Activated CD4-positive, alpha-beta memory T cell treated with anti-CD3 and anti-CD28 coated beads for 36 hours (primary cell): ENCODE data around the gene PLXNA1. TPM values are rescaled to one million over a fixed set of nuclear protein-coding genes. Genes with fewer than 3 reads are reported as not detected.

Experiments
- CTCF ChIA-PET: fragments of 350-600 bp; sonication (Branson Sonifier 250); formaldehyde crosslinking; loops from one replicate; lab custom pipeline; 2021; ENCODE audit warnings: antibody characterized with exemption, inconsistent platforms; lab: Charles Lee
- POLR2A ChIA-PET: fragments of 350-600 bp; sonication (Branson Sonifier 250); formaldehyde crosslinking; loops from one replicate; lab custom pipeline; 2021; ENCODE audit warnings: antibody characterized with exemption; lab: Charles Lee
- DNase-seq: peaks from one replicate; pipeline ENCODE4 v3.0.0-alpha.2; 2020
- H3K27ac Mint-ChIP-seq: one replicate; pipeline ENCODE4 v1.8.0; 2021; ENCODE audit warnings: mixed read lengths
- H3K27me3 Mint-ChIP-seq: one replicate; pipeline ENCODE4 v1.8.0; 2021; ENCODE audit warnings: mixed read lengths
- H3K36me3 Mint-ChIP-seq: one replicate; pipeline ENCODE4 v1.8.0; 2021; ENCODE audit warnings: mixed read lengths
- H3K4me1 Mint-ChIP-seq: one replicate; pipeline ENCODE4 v1.8.0; 2021; ENCODE audit warnings: low read depth, mixed read lengths
- H3K4me3 Mint-ChIP-seq: one replicate; pipeline ENCODE4 v1.8.0; 2021; ENCODE audit warnings: mild to moderate bottlenecking, mixed read lengths
- H3K9me3 Mint-ChIP-seq: one replicate; pipeline ENCODE4 v1.8.0; 2021; ENCODE audit warnings: mixed read lengths
- intact Hi-C: fragments of 100-400 bp; cut with micrococcal nuclease; formaldehyde crosslinking; loops from one replicate; pipeline ENCODE4 v1.15.1; 2023
- total RNA-seq, 2 experiments: library from RNA; stranded (reverse); gene quantifications; one replicate each; pipeline ENCODE4 v1.2.3, GENCODE V29; 2021

Gene PLXNA1
- 1 to 10 TPM; 8.8 to 9.3 TPM for total RNA-seq

GRCh38 chr3:126982471-126983175 is at the start of gene PLXNA1:
Gene PLXNA1, plus strand, starts transcription at chr3:126983115. Its CDS starts 5,479 bp downstream, at chr3:126988594.
- ChIA-PET POLR2A (interaction anchor here (2.2 kb wide), 1 partner anchor 278 kb away, joined by 9 read pairs; the partner anchor contains the start of gene CHCHD6), CTCF (interaction anchor here (0.6 to 3.1 kb wide), 16 partner anchors 9 to 893 kb away, joined by 3 to 18 read pairs (median 4); no protein-coding TSS in a partner anchor)
- intact Hi-C loops, result loop anchor here (1.0 to 5.0 kb wide), 7 partner anchors 71 to 564 kb away; partner anchors contain the start of gene CHCHD6
- Mint-ChIP-seq H3K4me1 (peaks cover 14% of the 10 kb centered on the region), H3K4me3 (peak within 1 kb of the TSS; percentile 79), H3K27me3 (peaks cover 7% of the 10 kb centered on the region), H3K9me3 (no peaks in the 10 kb centered on the region), H3K27ac (peak within 1 kb of the TSS; percentile 88), H3K36me3 (no peaks in the 10 kb centered on the region)
- peak; percentile 88 for DNase-seq

GRCh38 chr3:126934031-126934531 is 48.8 kb upstream of the PLXNA1 start:
- Mint-ChIP-seq H3K27me3 (no peaks in the 10 kb centered on the region), H3K27ac (no peak overlapping the region), H3K36me3 (no peaks in the 10 kb centered on the region), H3K4me1 (no peaks in the 10 kb centered on the region), H3K4me3 (no peak overlapping the region), H3K9me3 (no peaks in the 10 kb centered on the region)
- intact Hi-C loops, result no loop called here
- no peak for DNase-seq
- ChIA-PET POLR2A (no interaction called here), CTCF (no interaction called here)

GRCh38 chr3:126934991-126935390 is 47.9 kb upstream of the PLXNA1 start:
- intact Hi-C loops, result no loop called here
- H3K36me3 Mint-ChIP-seq, result no peaks in the 10 kb centered on the region
- ChIA-PET CTCF (no interaction called here), POLR2A (no interaction called here)
- H3K9me3 Mint-ChIP-seq, result no peaks in the 10 kb centered on the region
- H3K27me3 Mint-ChIP-seq, result no peaks in the 10 kb centered on the region
- no peak overlapping the region for H3K27ac Mint-ChIP-seq
- H3K4me1 Mint-ChIP-seq, result no peaks in the 10 kb centered on the region
- no peak for DNase-seq
- no peak overlapping the region for H3K4me3 Mint-ChIP-seq

GRCh38 chr3:126935756-126936509 is 47.0 kb upstream of the PLXNA1 start:
- ChIA-PET POLR2A (no interaction called here), CTCF (no interaction called here)
- H3K27me3 Mint-ChIP-seq, result no peaks in the 10 kb centered on the region
- intact Hi-C loops, result no loop called here
- no peak overlapping the region for H3K27ac Mint-ChIP-seq
- no peaks in the 10 kb centered on the region for H3K9me3 Mint-ChIP-seq
- no peak for DNase-seq
- no peak overlapping the region for H3K4me3 Mint-ChIP-seq
- H3K36me3 Mint-ChIP-seq, result no peaks in the 10 kb centered on the region
- no peaks in the 10 kb centered on the region for H3K4me1 Mint-ChIP-seq

DNA sequence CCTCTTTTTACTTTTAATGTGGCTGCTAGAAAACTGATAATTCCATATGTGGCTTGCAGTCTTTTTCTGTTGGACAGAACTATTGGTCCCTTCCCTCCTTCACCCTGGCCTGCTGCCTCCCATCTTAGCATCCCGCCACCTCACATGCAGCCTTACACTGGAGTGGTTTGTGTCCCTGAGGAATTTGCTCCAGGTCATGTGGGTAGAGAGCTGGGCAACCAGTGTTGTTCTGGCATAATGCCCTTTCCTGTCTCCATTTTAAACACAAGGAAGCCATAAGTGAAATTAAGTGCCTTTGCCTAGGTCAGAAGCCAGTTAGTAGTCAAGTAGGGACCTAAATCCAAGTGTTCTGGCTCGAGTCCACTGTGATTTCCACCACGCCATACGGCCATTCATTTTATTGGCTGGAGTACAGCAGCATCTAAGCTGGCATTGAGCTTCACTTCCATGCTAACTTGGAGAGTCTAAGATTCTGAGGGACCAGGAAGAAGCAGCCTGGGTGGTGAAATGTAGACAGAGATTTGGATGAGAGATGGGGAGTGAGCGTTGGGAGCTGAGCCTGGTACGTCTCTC is 46.0 kb upstream of the PLXNA1 start:
- no peaks in the 10 kb centered on the region for H3K9me3 Mint-ChIP-seq
- no peaks in the 10 kb centered on the region for H3K27me3 Mint-ChIP-seq
- CTCF ChIA-PET, result interaction anchor here (0.7 kb wide), 1 partner anchor 59 kb away, joined by 3 read pairs; no protein-coding TSS in a partner anchor
- POLR2A ChIA-PET, result no interaction called here
- no peak overlapping the region for H3K27ac Mint-ChIP-seq
- no peak for DNase-seq
- intact Hi-C loops, result no loop called here
- no peaks in the 10 kb centered on the region for H3K36me3 Mint-ChIP-seq
- no peak overlapping the region for H3K4me3 Mint-ChIP-seq
- no peaks in the 10 kb centered on the region for H3K4me1 Mint-ChIP-seq

- intact Hi-C loops, result no loop called here
- H3K9me3 Mint-ChIP-seq, result no peaks in the 10 kb centered on the region
- ChIA-PET POLR2A (no interaction called here), CTCF (interaction anchor here (0.7 kb wide), 1 partner anchor 58 kb away, joined by 3 read pairs; no protein-coding TSS in a partner anchor)
- no peak for DNase-seq
- H3K27ac Mint-ChIP-seq, result no peak overlapping the region
- no peaks in the 10 kb centered on the region for H3K27me3 Mint-ChIP-seq
- H3K4me1 Mint-ChIP-seq, result no peaks in the 10 kb centered on the region
- no peaks in the 10 kb centered on the region for H3K36me3 Mint-ChIP-seq
- H3K4me3 Mint-ChIP-seq, result no peak overlapping the region
Measured at GRCh38 chr3:126937533-126937932, 45.4 kb upstream of the PLXNA1 start.

DNA sequence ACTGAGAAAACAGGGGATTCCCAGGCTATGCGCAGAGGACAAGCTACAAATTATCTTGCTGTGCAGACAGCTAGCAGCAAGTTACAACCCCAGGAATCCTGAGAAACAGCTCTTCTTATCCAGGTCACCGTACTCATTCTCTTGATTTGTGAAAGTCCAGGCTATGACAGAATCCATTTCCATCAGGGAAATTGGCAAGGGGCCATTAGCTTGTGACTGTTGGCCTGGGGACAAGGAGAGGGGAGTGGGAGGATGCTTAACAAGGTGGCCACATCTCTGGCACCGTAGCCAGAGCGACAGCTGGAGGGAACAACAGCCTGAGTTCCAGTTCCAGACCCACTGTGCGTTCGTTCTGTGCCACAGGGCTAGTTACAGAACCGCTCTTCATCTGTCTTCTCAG is 44.9 kb upstream of the PLXNA1 start:
- no peak overlapping the region for H3K27ac Mint-ChIP-seq
- H3K4me1 Mint-ChIP-seq, result no peaks in the 10 kb centered on the region
- DNase-seq, result no peak
- intact Hi-C loops, result no loop called here
- no peaks in the 10 kb centered on the region for H3K36me3 Mint-ChIP-seq
- H3K27me3 Mint-ChIP-seq, result no peaks in the 10 kb centered on the region
- CTCF ChIA-PET, result interaction anchor here (0.7 kb wide), 1 partner anchor 58 kb away, joined by 3 read pairs; no protein-coding TSS in a partner anchor
- POLR2A ChIA-PET, result no interaction called here
- H3K4me3 Mint-ChIP-seq, result no peak overlapping the region
- no peaks in the 10 kb centered on the region for H3K9me3 Mint-ChIP-seq

GRCh38 chr3:126938520-126939337 is 44.2 kb upstream of the PLXNA1 start:
- CTCF ChIA-PET, result no interaction called here
- H3K9me3 Mint-ChIP-seq, result no peaks in the 10 kb centered on the region
- H3K36me3 Mint-ChIP-seq, result no peaks in the 10 kb centered on the region
- H3K27me3 Mint-ChIP-seq, result no peaks in the 10 kb centered on the region
- intact Hi-C loops, result no loop called here
- H3K4me1 Mint-ChIP-seq, result no peaks in the 10 kb centered on the region
- H3K4me3 Mint-ChIP-seq, result no peak overlapping the region
- POLR2A ChIA-PET, result no interaction called here
- DNase-seq, result no peak
- no peak overlapping the region for H3K27ac Mint-ChIP-seq

DNA sequence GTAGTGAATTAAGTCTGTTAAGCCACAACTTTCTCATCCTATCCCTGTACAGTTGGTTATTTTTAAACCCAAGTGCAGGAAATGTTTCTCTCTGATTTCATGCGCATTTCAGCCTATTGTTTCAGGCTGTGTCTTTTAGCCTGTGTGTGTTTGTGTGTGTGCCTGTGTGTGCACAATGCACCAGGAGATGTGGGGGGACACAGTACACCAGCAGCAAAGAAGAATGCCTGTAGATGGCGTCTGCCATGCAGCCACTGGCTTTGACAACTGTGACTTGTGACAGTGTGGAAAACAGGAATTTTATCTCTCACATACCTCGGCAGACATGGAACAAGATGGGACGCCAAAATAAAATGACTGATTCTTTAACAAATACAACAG is 43.6 kb upstream of the PLXNA1 start:
- H3K9me3 Mint-ChIP-seq, result no peaks in the 10 kb centered on the region
- no peak overlapping the region for H3K4me3 Mint-ChIP-seq
- intact Hi-C loops, result no loop called here
- H3K27ac Mint-ChIP-seq, result no peak overlapping the region
- no peak for DNase-seq
- POLR2A ChIA-PET, result no interaction called here
- H3K36me3 Mint-ChIP-seq, result no peaks in the 10 kb centered on the region
- no peaks in the 10 kb centered on the region for H3K4me1 Mint-ChIP-seq
- H3K27me3 Mint-ChIP-seq, result no peaks in the 10 kb centered on the region
- CTCF ChIA-PET, result no interaction called here

GRCh38 chr3:126939733-126940132 is 43.2 kb upstream of the PLXNA1 start:
- no peaks in the 10 kb centered on the region for H3K9me3 Mint-ChIP-seq
- no peak overlapping the region for H3K4me3 Mint-ChIP-seq
- intact Hi-C loops, result no loop called here
- POLR2A ChIA-PET, result no interaction called here
- CTCF ChIA-PET, result no interaction called here
- H3K4me1 Mint-ChIP-seq, result no peaks in the 10 kb centered on the region
- no peak for DNase-seq
- no peaks in the 10 kb centered on the region for H3K27me3 Mint-ChIP-seq
- H3K36me3 Mint-ChIP-seq, result no peaks in the 10 kb centered on the region
- no peak overlapping the region for H3K27ac Mint-ChIP-seq

GRCh38 chr3:126941721-126942270 is 41.1 kb upstream of the PLXNA1 start:
- POLR2A ChIA-PET, result no interaction called here
- intact Hi-C loops, result no loop called here
- no peaks in the 10 kb centered on the region for H3K9me3 Mint-ChIP-seq
- DNase-seq, result no peak
- H3K27me3 Mint-ChIP-seq, result no peaks in the 10 kb centered on the region
- H3K4me3 Mint-ChIP-seq, result no peak overlapping the region
- CTCF ChIA-PET, result no interaction called here
- H3K4me1 Mint-ChIP-seq, result no peaks in the 10 kb centered on the region
- no peak overlapping the region for H3K27ac Mint-ChIP-seq
- H3K36me3 Mint-ChIP-seq, result no peaks in the 10 kb centered on the region
